Endothelial cell of umbilical vein (primary cell): ENCODE measurements around the gene ADD1. TPM values are rescaled to one million over a fixed set of nuclear protein-coding genes. Genes with fewer than 3 reads are reported as not detected.

Experiments
- BruUV-seq: library from RNA; stranded (reverse); fragments of 400-500 nt; replicated peaks from 2 replicates; lab custom pipeline; 2021; lab: Mats Ljungman, UMichigan
- CTCF ChIA-PET: fragments of 300-600, 350-600 bp; sonication (Branson Sonifier 250); formaldehyde crosslinking; loops from one replicate; lab custom pipeline; 2021; ENCODE audit warnings: antibody characterized with exemption, inconsistent platforms; lab: Charles Lee
- POLR2A ChIA-PET: fragments of 300-600, 350-600 bp; sonication (Branson Sonifier 250); formaldehyde crosslinking; loops from one replicate; lab custom pipeline; 2021; ENCODE audit warnings: antibody characterized with exemption, inconsistent platforms; lab: Charles Lee
- DNase-seq: peaks from one replicate; pipeline ENCODE4 v3.0.0-alpha.2; 2011; ENCODE audit warnings: low read depth, low spot score
- FAIRE-seq: peaks from 2 replicates; lab custom pipeline; 2011; peaks lifted over from hg19 to GRCh38; lab: Jason Lieb, UNC
- H2AFZ ChIP-seq: 2 replicates; pipeline ENCODE4 v1.6.0; 2012; ENCODE audit warnings: low read depth, low read length, control low read depth, inconsistent platforms
- H3K27ac ChIP-seq: 2 replicates; pipeline ENCODE4 v1.5.1; 2011; ENCODE audit warnings: low read depth, mild to moderate bottlenecking, control low read depth, low read length, moderate library complexity; ENCODE audit not compliant: insufficient read depth
- H3K27me3 ChIP-seq, 2 experiments: 2 replicates each; pipeline versions ENCODE4 v1.6.0 to v1.6.1; 2011; ENCODE audit warnings: low read length in 2 of 2, mixed read lengths in 1 of 2; ENCODE audit not compliant: control insufficient read depth in 2 of 2, insufficient read depth in 2 of 2
- H3K36me3 ChIP-seq, 2 experiments: 2 replicates in 1 of 2; 3 replicates in 1 of 2; pipeline ENCODE4 v1.5.1; 2011; ENCODE audit warnings: low read length in 2 of 2, mild to moderate bottlenecking in 1 of 2, moderate library complexity in 1 of 2; ENCODE audit not compliant: control insufficient read depth in 2 of 2, insufficient read depth in 2 of 2; ENCODE audit errors: extremely low read depth in 1 of 2
- H3K4me1 ChIP-seq: 3 replicates; pipeline ENCODE4 v1.5.1; 2011; ENCODE audit warnings: mild to moderate bottlenecking, low read length; ENCODE audit not compliant: control insufficient read depth, insufficient read depth; ENCODE audit errors: extremely low read depth
- H3K4me2 ChIP-seq: 2 replicates; pipeline ENCODE4 v1.6.1; 2011; ENCODE audit warnings: low read length, control low read depth, mixed read lengths; ENCODE audit not compliant: insufficient read depth
- H3K4me3 ChIP-seq, 3 experiments: fragments of 200-600 bp in 1 of 3; sonication (generic), shearing (Covaris generic) in 1 of 3; replicated peaks in 1 of 3; 2 replicates each; pipeline ENCODE4 v1.5.1; 2011 to 2016; ENCODE audit warnings: control low read depth in 3 of 3, low read length in 3 of 3, mild to moderate bottlenecking in 2 of 3, inconsistent platforms in 1 of 3, low read depth in 1 of 3, moderate library complexity in 1 of 3; ENCODE audit not compliant: insufficient read depth in 1 of 3
- H3K79me2 ChIP-seq: 2 replicates; pipeline ENCODE4 v1.6.0; 2012; ENCODE audit warnings: low read length, inconsistent platforms; ENCODE audit not compliant: control insufficient read depth, insufficient read depth
- H3K9ac ChIP-seq: replicated peaks from 2 replicates; pipeline ENCODE3; 2011; ENCODE audit warnings: low read length, control low read depth; ENCODE audit not compliant: insufficient read depth; ENCODE audit errors: extremely low read depth
- H3K9me1 ChIP-seq: replicated peaks from 3 replicates; pipeline ENCODE4 v1.6.0; 2011; ENCODE audit warnings: mild to moderate bottlenecking, low read length; ENCODE audit not compliant: control insufficient read depth, insufficient read depth; ENCODE audit errors: extremely low read depth
- H3K9me3 ChIP-seq: replicated peaks from 2 replicates; pipeline ENCODE4 v1.5.1; 2012; ENCODE audit warnings: low read length, inconsistent platforms; ENCODE audit not compliant: control insufficient read depth, insufficient read depth
- H4K20me1 ChIP-seq: replicated peaks from 2 replicates; pipeline ENCODE3; 2011; ENCODE audit warnings: mild to moderate bottlenecking, low read length; ENCODE audit not compliant: control insufficient read depth, insufficient read depth; ENCODE audit errors: extremely low read depth
- CTCF ChIP-seq, 2 donors: IDR thresholded peaks; 1 replicate in 1 of 2; 2 replicates in 1 of 2; pipeline ENCODE4 v1.5.1; 2011; ENCODE audit warnings: low read length in 2 of 2, mild to moderate bottlenecking in 2 of 2, moderate library complexity in 2 of 2, control low read depth in 1 of 2, inconsistent platforms in 1 of 2, low read depth in 1 of 2; ENCODE audit not compliant: insufficient read depth in 1 of 2; ENCODE audit errors: extremely low read depth in 1 of 2
- GATA2 ChIP-seq: IDR thresholded peaks from 2 replicates; pipeline ENCODE4 v1.7.0; 2011; ENCODE audit warnings: low read depth, mild to moderate bottlenecking, moderate library complexity, mixed read lengths, low read length; ENCODE audit not compliant: insufficient read length, insufficient read depth
- dilution Hi-C: fragments of 300-500 bp; cut with MboI; formaldehyde crosslinking; loops from one replicate; pipeline ENCODE4 v1.15.0; 2019; ENCODE audit warnings: low sequenced_read_pairs; ENCODE audit not compliant: extremely low pct_ligation_motif_present
- intact Hi-C: fragments of 100-400 bp; cut with micrococcal nuclease; formaldehyde crosslinking; loops from one replicate; pipeline ENCODE4 v1.10.0; 2022
- polyA plus RNA-seq, 4 experiments: library from polyadenylated mRNA; depleted of rRNA in 3 of 4; stranded (reverse) in 3 of 4; unstranded in 1 of 4; fragments of >200 nt; gene quantifications; 2 replicates each; pipeline versions ENCODE4 v1.2.1 to v1.2.3, GENCODE V29; 2011 to 2012; ENCODE audit warnings: missing spikeins in 1 of 4
- total RNA-seq: library from RNA; stranded (reverse); gene quantifications from 2 replicates; pipeline ENCODE4 v1.2.3, GENCODE V29; 2021

ADD1 gene
- total and polyA plus RNA-seq, 2 donors (not counting 3 experiments of a cell fraction or from before 2014, with no cell fraction given) = 219 to 305 TPM

- Histone ChIP-seq H3K27ac (no peak overlapping the region), H3K4me2 (no peak overlapping the region), H2AFZ (no peak overlapping the region), H3K9me1 (no peaks in the 10 kb centered on the region), H3K9me3 (no peaks in the 10 kb centered on the region), H3K4me1 (peaks cover 13% of the 10 kb centered on the region), H3K36me3 (peaks cover 30 to 42% of the 10 kb centered on the region in 2 experiments), H3K4me3 (no peak overlapping the region), H3K79me2 (peaks cover 34% of the 10 kb centered on the region), H4K20me1 (peaks cover under 1% of the 10 kb centered on the region), H3K9ac (no peak overlapping the region), H3K27me3 (no peaks in the 10 kb centered on the region)
- no peak for TF ChIP-seq GATA2
- TF ChIP-seq CTCF (IDR thresholded peaks at IDR 0.05; ENCODE audit: extremely low read depth in 1 of 2, insufficient read depth in 1 of 2, low read depth in 1 of 2, low read length in 2 of 2) = peak in 1 of 2 donors; percentile 6
- POLR2A ChIA-PET = no interaction called here
- intact Hi-C loops = no loop called here
- FAIRE-seq = no peak
- dilution Hi-C loops = no loop called here
- CTCF ChIA-PET = interaction anchor here (0.6 to 1.6 kb wide), 10 partner anchors 9 to 227 kb away, joined by 3 to 9 read pairs (median 3); partner anchors contain the start of genes GRK4 and NOP14
- DNase-seq = no peak
- no TSS peak for BruUV-seq
Observed at GRCh38 chr4:2954358-2955185, 110.9 kb downstream of the ADD1 start.
